H1 (cell line): ENCODE measurements around the gene WSCD2. TPM values are rescaled to one million over a fixed set of nuclear protein-coding genes. Genes with fewer than 3 reads are reported as not detected.

Source experiments
- CTCF ChIA-PET: fragments of 300-600 bp; sonication (Branson Sonifier 250); formaldehyde crosslinking; loops from one replicate; lab custom pipeline; 2021; ENCODE audit not compliant: partially characterized antibody; lab: Charles Lee
- POLR2A ChIA-PET: fragments of 300-600 bp; sonication (Branson Sonifier 250); formaldehyde crosslinking; loops from one replicate; lab custom pipeline; 2021; ENCODE audit warnings: inconsistent platforms; ENCODE audit not compliant: partially characterized antibody; lab: Charles Lee
- DNase-seq, 2 experiments: peaks; one replicate each; pipeline versions ENCODE4 v3.0.0 to v3.0.0-alpha.2; 2010 to 2022; ENCODE audit warnings: low spot score in 2 of 2, low read depth in 1 of 2, mixed read lengths in 1 of 2
- FAIRE-seq: peaks from 2 replicates; lab custom pipeline; 2011; peaks lifted over from hg19 to GRCh38; lab: Jason Lieb, UNC
- H2AFZ ChIP-seq: 2 replicates; pipeline ENCODE4 v1.8.1; 2012; ENCODE audit warnings: low read length, inconsistent platforms
- H2AK5ac ChIP-seq: 2 replicates; pipeline ENCODE4 v1.6.1; 2013; ENCODE audit warnings: low read depth, low read length
- H2BK120ac ChIP-seq: replicated peaks from 2 replicates; pipeline ENCODE3; 2013; ENCODE audit warnings: low read depth, low read length, inconsistent platforms
- H2BK12ac ChIP-seq: 2 replicates; pipeline ENCODE4 v1.6.1; 2013; ENCODE audit warnings: low read depth, low read length
- H2BK15ac ChIP-seq: 2 replicates; pipeline ENCODE4 v1.6.1; 2013; ENCODE audit warnings: low read length
- H2BK20ac ChIP-seq: 2 replicates; pipeline ENCODE4 v1.6.1; 2013; ENCODE audit warnings: low read length
- H2BK5ac ChIP-seq: 2 replicates; pipeline ENCODE4 v1.6.1; 2013; ENCODE audit warnings: low read depth, low read length
- H3K14ac ChIP-seq: 2 replicates; pipeline ENCODE4 v1.6.1; 2013; ENCODE audit warnings: inconsistent platforms; ENCODE audit not compliant: insufficient read length
- H3K18ac ChIP-seq: 2 replicates; pipeline ENCODE4 v1.6.1; 2013; ENCODE audit warnings: low read length; ENCODE audit errors: extremely low read depth
- H3K23ac ChIP-seq: 2 replicates; pipeline ENCODE4 v1.6.1; 2013; ENCODE audit warnings: inconsistent platforms; ENCODE audit not compliant: insufficient read length
- H3K23me2 ChIP-seq: 2 replicates; pipeline ENCODE4 v1.6.1; 2013; ENCODE audit warnings: low read depth, low read length
- H3K27ac ChIP-seq: 2 replicates; pipeline ENCODE4 v1.6.1; 2011; ENCODE audit warnings: low read depth, low read length, inconsistent platforms
- H3K27me3 ChIP-seq, 4 experiments: replicated peaks in 1 of 4; 1 replicate in 1 of 4; 2 replicates in 3 of 4; pipeline versions ENCODE4 v1.6.1 to v1.8.1; 2011 to 2013; ENCODE audit warnings: low read length in 3 of 4, mild to moderate bottlenecking in 3 of 4, inconsistent platforms in 2 of 4, mixed read lengths in 2 of 4, moderate library complexity in 1 of 4; ENCODE audit not compliant: control insufficient read depth in 3 of 4, insufficient read depth in 3 of 4; ENCODE audit errors: extremely low read depth in 1 of 4
- H3K36me3 ChIP-seq, 4 experiments: 2 replicates each; pipeline versions ENCODE4 v1.6.1 to v1.8.1; 2011 to 2013; ENCODE audit warnings: mild to moderate bottlenecking in 4 of 4, low read length in 3 of 4, moderate library complexity in 2 of 4, control low read depth in 1 of 4, inconsistent platforms in 1 of 4; ENCODE audit not compliant: insufficient read depth in 4 of 4, control insufficient read depth in 2 of 4
- H3K4ac ChIP-seq: replicated peaks from 2 replicates; pipeline ENCODE3; 2013; ENCODE audit warnings: low read length, low read depth, mixed read lengths, inconsistent platforms; ENCODE audit not compliant: insufficient read length
- H3K4me1 ChIP-seq, 4 experiments: replicated peaks in 1 of 4; 1 replicate in 1 of 4; 2 replicates in 3 of 4; pipeline versions ENCODE4 v1.6.1 to v1.8.1; 2011 to 2013; ENCODE audit warnings: low read length in 3 of 4, inconsistent platforms in 2 of 4, mixed read lengths in 1 of 4; ENCODE audit not compliant: insufficient read depth in 4 of 4, control insufficient read depth in 3 of 4
- H3K4me2 ChIP-seq, 2 experiments: 2 replicates each; pipeline versions ENCODE4 v1.6.1 to v1.8.1; 2011 to 2013; ENCODE audit warnings: low read depth in 2 of 2, low read length in 2 of 2, control low read depth in 1 of 2, inconsistent platforms in 1 of 2, mild to moderate bottlenecking in 1 of 2; ENCODE audit not compliant: insufficient read depth in 1 of 2
- H3K4me3 ChIP-seq, 4 experiments: fragments of 200-600, 300-600 bp in 1 of 4; sonication (generic), shearing (Covaris generic), sonication (Bioruptor Twin) in 1 of 4; 2 replicates each; pipeline versions ENCODE4 v1.5.1 to v1.8.1; 2011 to 2016; ENCODE audit warnings: low read length in 4 of 4, low read depth in 3 of 4, control low read depth in 2 of 4, inconsistent platforms in 2 of 4, mild to moderate bottlenecking in 2 of 4, mixed read lengths in 1 of 4, moderate library complexity in 1 of 4; ENCODE audit not compliant: insufficient read depth in 2 of 4; ENCODE audit errors: extremely low read depth in 1 of 4
- H3K56ac ChIP-seq: replicated peaks from 2 replicates; pipeline ENCODE3; 2013; ENCODE audit warnings: low read depth, mild to moderate bottlenecking, mixed read lengths, low read length, inconsistent platforms; ENCODE audit not compliant: insufficient read length
- H3K79me1 ChIP-seq: 2 replicates; pipeline ENCODE4 v1.6.1; 2013; ENCODE audit warnings: low read depth, low read length, control low read depth
- H3K79me2 ChIP-seq, 2 experiments: 2 replicates each; pipeline versions ENCODE4 v1.6.1 to v1.8.1; 2012 to 2013; ENCODE audit warnings: low read length in 2 of 2, mild to moderate bottlenecking in 2 of 2, inconsistent platforms in 1 of 2; ENCODE audit not compliant: insufficient read depth in 2 of 2, control insufficient read depth in 1 of 2
- H3K9ac ChIP-seq, 4 experiments: replicated peaks in 1 of 4; 1 replicate in 1 of 4; 2 replicates in 3 of 4; pipeline versions ENCODE4 v1.6.1 to v1.8.1; 2011 to 2013; ENCODE audit warnings: low read depth in 3 of 4, low read length in 3 of 4, control low read depth in 2 of 4, mild to moderate bottlenecking in 2 of 4, moderate library complexity in 2 of 4, inconsistent platforms in 1 of 4; ENCODE audit errors: extremely low read depth in 1 of 4
- H3K9me3 ChIP-seq, 2 experiments: 2 replicates each; pipeline versions ENCODE4 v1.6.1 to v1.8.1; 2012 to 2013; ENCODE audit warnings: mild to moderate bottlenecking in 2 of 2, moderate library complexity in 2 of 2, control low read depth in 1 of 2, inconsistent platforms in 1 of 2, low read depth in 1 of 2, low read length in 1 of 2, mixed read lengths in 1 of 2; ENCODE audit not compliant: insufficient read depth in 2 of 2
- H4K20me1 ChIP-seq, 2 experiments: replicated peaks in 1 of 2; 2 replicates each; pipeline versions ENCODE3 to v1.8.1; 2011 to 2013; ENCODE audit warnings: inconsistent platforms in 2 of 2, low read length in 2 of 2, mild to moderate bottlenecking in 1 of 2; ENCODE audit not compliant: insufficient read depth in 2 of 2, control insufficient read depth in 1 of 2
- H4K5ac ChIP-seq: 2 replicates; pipeline ENCODE4 v1.6.1; 2013; ENCODE audit warnings: low read length, low read depth, mixed read lengths, inconsistent platforms; ENCODE audit not compliant: insufficient read length
- H4K8ac ChIP-seq: 2 replicates; pipeline ENCODE4 v1.8.0; 2013; ENCODE audit warnings: mild to moderate bottlenecking, moderate library complexity, low read length, inconsistent platforms; ENCODE audit not compliant: insufficient read depth; ENCODE audit errors: extremely low read depth
- H4K91ac ChIP-seq: replicated peaks from 2 replicates; pipeline ENCODE3; 2013; ENCODE audit warnings: low read length, mixed read lengths, inconsistent platforms; ENCODE audit not compliant: insufficient read length
- CBX5 ChIP-seq: fragments of 300-800, 300-1000 bp; sonication (generic); IDR thresholded peaks from 2 replicates; pipeline ENCODE4 v1.7.1; 2016; ENCODE audit warnings: antibody characterized with exemption, low read length, low read depth
- CBX8 ChIP-seq: fragments of 300-800, 300-1000 bp; sonication (generic); IDR thresholded peaks from 2 replicates; pipeline ENCODE4 v1.7.1; 2016; ENCODE audit warnings: low read depth, low read length, borderline replicate concordance
- CEBPB ChIP-seq: IDR thresholded peaks from 2 replicates; pipeline ENCODE4 v1.6.1; 2012; ENCODE audit warnings: low read depth, low read length
- EGR1 ChIP-seq: IDR thresholded peaks from 2 replicates; pipeline ENCODE4 v1.6.1; 2011; ENCODE audit warnings: low read depth, low read length, borderline replicate concordance
- HDAC2 ChIP-seq, 2 experiments: fragments of 300-600 bp in 1 of 2; sonication (generic) in 1 of 2; IDR thresholded peaks; 2 replicates each; pipeline ENCODE4 v1.6.1; 2011 to 2012; ENCODE audit warnings: low read depth in 2 of 2, low read length in 2 of 2, mild to moderate bottlenecking in 2 of 2, moderate library complexity in 2 of 2, borderline replicate concordance in 1 of 2, inconsistent platforms in 1 of 2
- KDM1A ChIP-seq: fragments of 200-600, 300-600 bp; sonication (generic); IDR thresholded peaks from 2 replicates; pipeline ENCODE4 v1.7.1; 2016; ENCODE audit warnings: mild to moderate bottlenecking, low read length, borderline replicate concordance
- NRF1 ChIP-seq: IDR thresholded peaks from 2 replicates; pipeline ENCODE4 v1.6.1; 2011; ENCODE audit warnings: mild to moderate bottlenecking, low read depth, low read length, improper control_type of control experiment
- SP2 ChIP-seq: IDR thresholded peaks from 2 replicates; pipeline ENCODE4 v1.6.1; 2012; ENCODE audit warnings: mild to moderate bottlenecking, low read length, inconsistent platforms
- SP4 ChIP-seq: IDR thresholded peaks from 2 replicates; pipeline ENCODE4 v1.6.1; 2012; ENCODE audit warnings: low read length, inconsistent platforms
- WGBS, 2 experiments: shearing (Covaris generic) in 1 of 2; methylation state at CpG; one replicate each; pipeline versions ENCODE4 v1.1.6 to v1.1.7; 2013 to 2015; ENCODE audit warnings: low lambda C conversion rate in 2 of 2, mixed read lengths in 2 of 2, inconsistent platforms in 1 of 2, low coverage in 1 of 2, missing lambda C conversion rate in 1 of 2; ENCODE audit not compliant: insufficient replicate concordance in 2 of 2, insufficient coverage in 1 of 2, insufficient read length in 1 of 2; ENCODE audit errors: extremely low coverage in 1 of 2, missing lambda C conversion rate in 1 of 2; 5-methylcytosine and 5-hydroxymethylcytosine counted together
- polyA plus RNA-seq, 7 experiments: library from polyadenylated mRNA; depleted of rRNA in 3 of 7; stranded (reverse) in 5 of 7; unstranded in 2 of 7; fragments of >200 nt in 5 of 7; fragments of 200-250 nt in 2 of 7; gene quantifications; 1 replicate in 5 of 7; 2 replicates in 1 of 7; 4 replicates in 1 of 7; pipeline versions ENCODE4 v1.2.1 to v1.2.3, GENCODE V29; 2011 to 2013; ENCODE audit warnings: missing spikeins in 2 of 7, mixed read lengths in 2 of 7
- total RNA-seq: library from RNA; stranded (reverse); fragmentation: NEBNext Ultra II Directional; extraction: Animal tissue kit (Norgen Biotek cat#: 25700); gene quantifications from 2 replicates; pipeline ENCODE4 v1.2.1, GENCODE V29; 2021

Gene WSCD2
- total and polyA plus RNA-seq, 2 of the 8 experiments (the other 6 are each of a cell fraction or from before 2014, with no cell fraction given), result 1.3 to 2.2 TPM

DNA sequence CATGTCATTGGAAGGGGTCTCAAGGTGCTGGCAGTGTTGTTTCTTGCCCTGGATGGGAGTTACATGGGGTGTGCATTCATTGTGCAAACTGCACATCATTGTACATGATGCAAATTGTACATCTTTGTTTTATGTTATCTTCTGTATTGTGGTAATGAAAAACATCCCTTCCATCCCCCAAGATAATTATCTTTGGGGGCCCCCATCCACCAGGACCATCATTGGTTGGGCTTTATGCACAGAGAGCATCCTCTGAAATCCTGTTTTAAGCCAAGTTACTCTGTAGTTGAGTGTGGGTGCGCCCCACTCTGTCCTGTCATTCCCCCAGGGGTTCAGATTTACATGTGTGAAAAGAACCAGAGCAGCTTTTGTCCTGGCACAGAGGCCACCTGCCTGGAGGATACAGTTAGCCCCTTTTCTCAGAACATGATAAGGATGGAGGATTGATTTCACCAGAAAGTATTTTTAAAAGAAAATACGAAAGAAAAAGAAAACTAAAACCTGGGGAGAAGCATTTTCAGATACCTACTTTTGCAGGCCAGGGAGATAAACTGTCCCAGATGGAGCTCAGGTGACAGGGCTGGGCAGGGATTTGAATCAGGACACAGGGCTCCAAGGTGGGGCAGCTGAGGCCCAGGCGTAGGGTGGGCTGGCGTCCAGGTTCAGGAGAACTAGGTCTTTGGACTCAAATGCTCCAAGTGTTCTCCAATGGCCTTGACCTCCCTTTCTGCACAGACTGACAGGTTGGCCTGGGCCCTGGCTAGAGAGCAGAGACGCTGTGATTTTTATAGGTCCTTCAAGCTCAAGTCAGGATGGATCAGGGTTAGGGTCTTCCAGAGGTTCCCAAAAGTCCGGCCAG is 17.2 kb downstream of the WSCD2 start:
- Histone ChIP-seq H2BK120ac (no peak overlapping the region), H2BK20ac (peak overlapping the region; percentile 83; the same call in 1 of the 2 replicates), H3K18ac (no peak overlapping the region; the same call in 1 of the 2 replicates), H3K79me2 (no peaks in the 10 kb centered on the region), H3K36me3 (no peaks in the 10 kb centered on the region), H2BK15ac (no peak overlapping the region), H4K8ac (no peak overlapping the region), H3K9me3 (no peaks in the 10 kb centered on the region), H4K5ac (no peak overlapping the region), H3K4ac (no peak overlapping the region), H4K91ac (no peak overlapping the region), H4K20me1 (no peaks in the 10 kb centered on the region), H3K23ac (no peak overlapping the region), H3K14ac (no peak overlapping the region), H2BK12ac (no peak overlapping the region), H3K9ac (no peak overlapping the region), H3K27ac (no peak overlapping the region), H3K4me1 (peaks cover 3 to 11% (median 7%) of the 10 kb centered on the region in 4 experiments; a peak in 6 of 7 replicates), H3K4me2 (no peak overlapping the region), H3K4me3 (no peak overlapping the region), H3K27me3 (no peaks in the 10 kb centered on the region), H2AK5ac (no peak overlapping the region), H3K23me2 (no peaks in the 10 kb centered on the region), H2BK5ac (no peak overlapping the region), H3K56ac (no peak overlapping the region), H3K79me1 (no peaks in the 10 kb centered on the region), H2AFZ (no peak overlapping the region)
- ChIA-PET POLR2A (interaction anchor here (0.9 to 1.0 kb wide), 2 partner anchors 9 to 33 kb away, joined by 3 read pairs; no protein-coding TSS in a partner anchor), CTCF (interaction anchor here (1.0 to 8.5 kb wide), 6 partner anchors 10 to 348 kb away, joined by 3 to 64 read pairs (median 4); partner anchors contain the start of gene WSCD2)
- FAIRE-seq, result no peak
- WGBS, 2 experiments, result 58% methylated on average over 6 of the region's 6 CpGs; no CpG with 5 or more reads in 1 of the 2 experiments
- DNase-seq, result no peak
- TF ChIP-seq NRF1 (no peak), CBX8 (no peak), SP2 (no peak), SP4 (no peak), CEBPB (no peak), KDM1A (no peak), EGR1 (no peak), HDAC2 (IDR thresholded peaks at IDR 0.05; ENCODE audit: borderline replicate concordance in 1 of 2, low read depth in 2 of 2, low read length in 2 of 2) (no peak), CBX5 (no peak)
